ENCODE results near the gene FANCC. TPM values are rescaled to one million over a fixed set of nuclear protein-coding genes. Genes with fewer than 3 reads are reported as not detected.
A peak's percentile ranks its signal among the peaks of the same experiment; 100 is the strongest.
"Not testable (repeated sequence)": the region's sequence is repeated elsewhere in the genome, so short reads cannot be mapped to it uniquely, and the experiment has no call there.

The FANCC gene
- total RNA-seq, 1 donor from 2014 or later = 18.7 TPM

- H3K4me1 Mint-ChIP-seq (ENCODE audit: low read depth) = peaks cover 25% of the 10 kb centered on the region
- peak overlapping the region; percentile 82 for H3K4me3 Mint-ChIP-seq
- H3K27me3 Mint-ChIP-seq (ENCODE audit: insufficient read depth) = peaks cover 12% of the 10 kb centered on the region
- H3K9me3 Mint-ChIP-seq = no peaks in the 10 kb centered on the region
- intact Hi-C loops (cut with micrococcal nuclease) = loop anchor here (1.0 to 5.0 kb wide), 5 partner anchors 191 to 1101 kb away; partner anchors contain the start of genes AOPEP, ERCC6L2 and ZNF367
- no peak for DNase-seq (ENCODE audit: low spot score)
- peak overlapping the region; percentile 21 for H3K27ac Mint-ChIP-seq
- H3K36me3 Mint-ChIP-seq (ENCODE audit: low read depth) = peaks cover 5% of the 10 kb centered on the region
Measured at GRCh38 chr9:95316794-95317118, 753 bp downstream of the FANCC start.

GRCh38 chr9:95316274-95316673 lies 1.2 kb downstream of the FANCC start:
- no peaks in the 10 kb centered on the region for H3K9me3 Mint-ChIP-seq
- H3K4me1 Mint-ChIP-seq (ENCODE audit: low read depth) = peaks cover 25% of the 10 kb centered on the region
- H3K27ac Mint-ChIP-seq = peak overlapping the region; percentile 21
- H3K27me3 Mint-ChIP-seq (ENCODE audit: insufficient read depth) = peaks cover 10% of the 10 kb centered on the region
- peaks cover 5% of the 10 kb centered on the region for H3K36me3 Mint-ChIP-seq (ENCODE audit: low read depth)
- DNase-seq (ENCODE audit: low spot score) = no peak
- peak overlapping the region; percentile 82 for H3K4me3 Mint-ChIP-seq
- intact Hi-C loops (cut with micrococcal nuclease) = loop anchor here (5.0 kb wide), 3 partner anchors 406 to 1101 kb away; partner anchors contain the start of genes ERCC6L2 and ZNF367

GRCh38 chr9:95315108-95315746 lies 2.3 kb downstream of the FANCC start:
- H3K36me3 Mint-ChIP-seq (ENCODE audit: low read depth) = peaks cover 5% of the 10 kb centered on the region

GRCh38 chr9:95313010-95313498 lies 4.5 kb downstream of the FANCC start:
- Mint-ChIP-seq H3K27ac (no peak overlapping the region), H3K4me1 (ENCODE audit: low read depth) (peaks cover 25% of the 10 kb centered on the region), H3K9me3 (no peaks in the 10 kb centered on the region), H3K4me3 (no peak overlapping the region), H3K27me3 (ENCODE audit: insufficient read depth) (peaks cover 10% of the 10 kb centered on the region), H3K36me3 (ENCODE audit: low read depth) (peaks cover 5% of the 10 kb centered on the region)
- DNase-seq (ENCODE audit: low spot score) = no peak
- intact Hi-C loops (cut with micrococcal nuclease) = no loop called here

More at GRCh38 chr9:95315108-95315746, 2.3 kb downstream of the FANCC start:
- Mint-ChIP-seq H3K9me3 (no peaks in the 10 kb centered on the region), H3K27me3 (ENCODE audit: insufficient read depth) (peaks cover 10% of the 10 kb centered on the region), H3K4me3 (no peak overlapping the region), H3K27ac (no peak overlapping the region), H3K4me1 (ENCODE audit: low read depth) (peaks cover 25% of the 10 kb centered on the region)
- intact Hi-C loops (cut with micrococcal nuclease) = loop anchor here (5.0 kb wide), 3 partner anchors 407 to 1102 kb away; partner anchors contain the start of genes ERCC6L2 and ZNF367
- no peak for DNase-seq (ENCODE audit: low spot score)

GRCh38 chr9:95311961-95312360 lies 5.5 kb downstream of the FANCC start:
- H3K27ac Mint-ChIP-seq = no peak overlapping the region
- H3K9me3 Mint-ChIP-seq = no peaks in the 10 kb centered on the region
- H3K4me1 Mint-ChIP-seq (ENCODE audit: low read depth) = peaks cover 25% of the 10 kb centered on the region
- no peak for DNase-seq (ENCODE audit: low spot score)
- H3K4me3 Mint-ChIP-seq = no peak overlapping the region
- intact Hi-C loops (cut with micrococcal nuclease) = no loop called here
- H3K36me3 Mint-ChIP-seq (ENCODE audit: low read depth) = peaks cover 5% of the 10 kb centered on the region
- H3K27me3 Mint-ChIP-seq (ENCODE audit: insufficient read depth) = peaks cover 10% of the 10 kb centered on the region

GRCh38 chr9:95307538-95307937 lies 10.0 kb downstream of the FANCC start:
- no peak overlapping the region for H3K27ac Mint-ChIP-seq
- H3K36me3 Mint-ChIP-seq (ENCODE audit: low read depth) = peaks cover 3% of the 10 kb centered on the region
- no peak for DNase-seq (ENCODE audit: low spot score)
- peaks cover 13% of the 10 kb centered on the region for H3K4me1 Mint-ChIP-seq (ENCODE audit: low read depth)
- H3K4me3 Mint-ChIP-seq = no peak overlapping the region
- H3K9me3 Mint-ChIP-seq = no peaks in the 10 kb centered on the region
- intact Hi-C loops (cut with micrococcal nuclease) = no loop called here
- H3K27me3 Mint-ChIP-seq (ENCODE audit: insufficient read depth) = peaks cover 2% of the 10 kb centered on the region

- Mint-ChIP-seq H3K4me1 (ENCODE audit: low read depth) (peaks cover 16% of the 10 kb centered on the region), H3K4me3 (no peak overlapping the region), H3K27me3 (ENCODE audit: insufficient read depth) (no peaks in the 10 kb centered on the region), H3K27ac (no peak overlapping the region), H3K36me3 (ENCODE audit: low read depth) (peaks cover 3% of the 10 kb centered on the region), H3K9me3 (no peaks in the 10 kb centered on the region)
- DNase-seq (ENCODE audit: low spot score) = no peak
- intact Hi-C loops (cut with micrococcal nuclease) = no loop called here
Measured at GRCh38 chr9:95306819-95307218, 10.7 kb downstream of the FANCC start.

- H3K27me3 Mint-ChIP-seq (ENCODE audit: insufficient read depth) = no peaks in the 10 kb centered on the region
- H3K9me3 Mint-ChIP-seq = no peaks in the 10 kb centered on the region
- H3K27ac Mint-ChIP-seq = no peak overlapping the region
- no peak overlapping the region for H3K4me3 Mint-ChIP-seq
- DNase-seq (ENCODE audit: low spot score) = no peak
- peaks cover 3% of the 10 kb centered on the region for H3K36me3 Mint-ChIP-seq (ENCODE audit: low read depth)
- peaks cover 16% of the 10 kb centered on the region for H3K4me1 Mint-ChIP-seq (ENCODE audit: low read depth)
- intact Hi-C loops (cut with micrococcal nuclease) = no loop called here
Measured at GRCh38 chr9:95305770-95306492, 11.6 kb downstream of the FANCC start.

GRCh38 chr9:95302479-95302878 lies 15.0 kb downstream of the FANCC start:
- Mint-ChIP-seq H3K27ac (no peak overlapping the region), H3K36me3 (ENCODE audit: low read depth) (peaks cover 3% of the 10 kb centered on the region), H3K4me3 (no peak overlapping the region), H3K9me3 (no peaks in the 10 kb centered on the region), H3K4me1 (ENCODE audit: low read depth) (peaks cover 16% of the 10 kb centered on the region), H3K27me3 (ENCODE audit: insufficient read depth) (no peaks in the 10 kb centered on the region)
- intact Hi-C loops (cut with micrococcal nuclease) = no loop called here
- no peak for DNase-seq (ENCODE audit: low spot score)

- no peaks in the 10 kb centered on the region for H3K9me3 Mint-ChIP-seq
- no peak overlapping the region for H3K27ac Mint-ChIP-seq
- no peak for DNase-seq (ENCODE audit: low spot score)
- peaks cover 5% of the 10 kb centered on the region for H3K4me1 Mint-ChIP-seq (ENCODE audit: low read depth)
- H3K36me3 Mint-ChIP-seq (ENCODE audit: low read depth) = peaks cover under 1% of the 10 kb centered on the region
- intact Hi-C loops (cut with micrococcal nuclease) = no loop called here
- no peaks in the 10 kb centered on the region for H3K27me3 Mint-ChIP-seq (ENCODE audit: insufficient read depth)
- H3K4me3 Mint-ChIP-seq = no peak overlapping the region
Measured at GRCh38 chr9:95297760-95298159, 19.7 kb downstream of the FANCC start.

GRCh38 chr9:95297316-95297715 lies 20.2 kb downstream of the FANCC start:
- intact Hi-C loops (cut with micrococcal nuclease) = no loop called here
- no peak overlapping the region for H3K27ac Mint-ChIP-seq
- H3K4me1 Mint-ChIP-seq (ENCODE audit: low read depth) = peaks cover 1% of the 10 kb centered on the region

GRCh38 chr9:95296761-95297160 lies 20.7 kb downstream of the FANCC start:
- Mint-ChIP-seq H3K4me3 (no peak overlapping the region), H3K4me1 (ENCODE audit: low read depth) (no peaks in the 10 kb centered on the region), H3K36me3 (ENCODE audit: low read depth) (peaks cover 3% of the 10 kb centered on the region), H3K27ac (no peak overlapping the region), H3K9me3 (no peaks in the 10 kb centered on the region), H3K27me3 (ENCODE audit: insufficient read depth) (no peaks in the 10 kb centered on the region)
- no peak for DNase-seq (ENCODE audit: low spot score)
- intact Hi-C loops (cut with micrococcal nuclease) = no loop called here

More at GRCh38 chr9:95297316-95297715, 20.2 kb downstream of the FANCC start:
- Mint-ChIP-seq H3K36me3 (ENCODE audit: low read depth) (no peaks in the 10 kb centered on the region), H3K27me3 (ENCODE audit: insufficient read depth) (no peaks in the 10 kb centered on the region), H3K4me3 (no peak overlapping the region), H3K9me3 (no peaks in the 10 kb centered on the region)
- no peak for DNase-seq (ENCODE audit: low spot score)

GRCh38 chr9:95293296-95293695 lies 24.2 kb downstream of the FANCC start:
- H3K27me3 Mint-ChIP-seq (ENCODE audit: insufficient read depth); H3K4me1 Mint-ChIP-seq (ENCODE audit: low read depth); H3K4me3 Mint-ChIP-seq; H3K27ac Mint-ChIP-seq; DNase-seq (ENCODE audit: low spot score); intact Hi-C loops (cut with micrococcal nuclease); H3K36me3 Mint-ChIP-seq (ENCODE audit: low read depth); H3K9me3 Mint-ChIP-seq: not testable (repeated sequence)
